EH (cell line): ENCODE measurements around the gene ATG16L1.

ENCODE experiments used
- DNase-seq: peaks from one replicate; pipeline ENCODE4 v3.0.0-alpha.2; 2015; ENCODE audit warnings: low read depth

ATG16L1 gene

DNA sequence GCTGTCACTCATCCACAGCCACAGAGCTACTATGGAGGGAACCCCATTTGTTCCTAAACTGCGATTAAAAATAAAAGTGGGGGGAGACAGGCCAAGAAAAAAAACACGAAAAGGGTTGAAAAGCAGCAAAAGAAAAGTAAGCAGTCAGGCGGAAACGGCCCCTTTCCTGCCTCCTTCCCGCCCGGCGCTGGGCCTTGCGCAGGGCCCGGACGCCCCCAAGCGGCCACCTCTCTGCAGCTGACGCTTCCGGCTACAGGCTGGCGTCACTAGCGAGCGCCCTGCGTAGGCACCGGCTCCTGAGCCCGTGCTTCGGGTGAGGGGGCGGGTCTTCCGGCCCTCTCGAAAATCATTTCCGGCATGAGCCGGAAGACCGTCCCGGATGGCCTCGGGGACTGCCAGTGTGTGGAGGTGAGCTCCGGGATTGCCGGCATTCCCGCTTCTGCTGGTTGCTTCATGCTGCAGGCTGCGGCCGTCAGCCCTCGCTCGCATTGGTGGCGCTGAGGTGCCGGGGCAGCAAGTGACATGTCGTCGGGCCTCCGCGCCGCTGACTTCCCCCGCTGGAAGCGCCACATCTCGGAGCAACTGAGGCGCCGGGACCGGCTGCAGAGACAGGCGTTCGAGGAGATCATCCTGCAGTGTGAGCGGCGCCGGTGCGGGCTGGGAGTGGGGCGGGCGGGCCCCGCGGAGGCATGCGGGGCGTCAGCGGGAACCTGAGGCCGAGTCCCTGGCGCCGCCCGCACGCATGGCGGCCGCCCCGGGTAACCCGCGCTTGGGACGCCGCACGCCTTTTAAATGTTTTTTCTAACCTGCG is at the start of gene ATG16L1:
Gene ATG16L1 (plus strand): TSS at position 368 of the 811 bp plus-strand sequence. CDS start 155 bp downstream, at position 523.
- DNase-seq, result peak; percentile 96

DNA sequence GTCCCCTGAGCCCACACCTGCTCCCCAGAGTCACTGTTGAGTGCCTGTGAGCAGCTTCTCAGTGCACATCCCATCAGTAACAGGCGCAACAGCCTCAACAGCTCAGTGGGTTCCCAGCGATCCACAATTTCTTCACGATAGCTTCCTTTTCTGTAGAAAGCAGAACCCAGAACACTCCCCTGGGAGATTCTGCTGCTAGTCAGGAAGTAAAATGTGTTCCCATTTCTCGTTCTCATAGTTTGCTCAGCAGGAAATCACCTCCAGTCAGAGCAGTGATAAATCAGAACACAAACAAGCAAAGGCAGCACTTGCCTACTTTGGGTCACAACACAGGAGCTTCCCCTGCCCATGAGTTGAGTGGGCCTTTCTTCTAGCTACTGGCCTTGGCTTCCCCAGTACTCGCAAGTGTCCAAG is 48.9 kb upstream of the ATG16L1 start:
- no peak for DNase-seq

DNA sequence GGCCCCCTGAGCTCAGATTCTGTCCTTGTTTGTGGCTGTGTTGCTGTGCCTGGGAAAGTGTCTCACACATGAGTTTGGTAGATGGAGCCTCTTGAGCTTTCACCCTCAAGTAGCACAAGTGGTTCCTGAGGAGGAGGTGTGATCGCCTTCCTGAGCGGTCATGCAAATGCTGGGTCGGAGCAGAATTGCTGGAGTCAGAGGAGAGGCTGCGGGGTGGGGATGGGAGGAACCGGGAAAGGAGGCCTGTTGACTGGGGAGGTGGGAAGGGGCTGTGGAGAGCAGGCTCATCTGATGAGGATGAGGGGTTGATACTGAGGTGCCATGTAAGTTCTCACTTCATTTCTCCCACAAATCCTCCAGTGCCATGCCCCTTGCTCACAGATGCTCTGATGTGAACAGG is 48.4 kb upstream of the ATG16L1 start:
- no peak for DNase-seq

DNA sequence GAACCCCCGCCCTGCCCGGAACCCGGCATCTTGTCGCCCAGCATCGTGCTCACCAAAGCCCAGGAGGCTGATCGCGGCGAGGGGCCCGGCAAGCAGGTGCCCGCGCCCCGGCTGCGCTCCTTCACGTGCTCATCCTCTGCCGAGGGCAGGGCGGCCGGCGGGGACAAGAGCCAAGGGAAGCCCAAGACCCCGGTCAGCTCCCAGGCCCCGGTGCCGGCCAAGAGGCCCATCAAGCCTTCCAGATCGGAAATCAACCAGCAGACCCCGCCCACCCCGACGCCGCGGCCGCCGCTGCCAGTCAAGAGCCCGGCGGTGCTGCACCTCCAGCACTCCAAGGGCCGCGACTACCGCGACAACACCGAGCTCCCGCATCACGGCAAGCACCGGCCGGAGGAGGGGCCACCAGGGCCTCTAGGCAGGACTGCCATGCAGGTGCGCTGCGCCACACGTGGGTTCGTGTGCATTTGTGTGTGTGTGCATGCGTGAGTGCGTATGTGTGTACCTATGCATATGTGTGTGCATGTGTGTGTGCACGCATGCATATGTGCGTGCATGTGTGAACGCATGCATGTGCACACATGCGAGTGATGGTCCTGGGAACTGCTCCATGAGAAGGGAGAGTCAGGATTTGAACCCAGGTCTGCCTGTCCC is 47.1 kb upstream of the ATG16L1 start:
- DNase-seq, result no peak

DNA sequence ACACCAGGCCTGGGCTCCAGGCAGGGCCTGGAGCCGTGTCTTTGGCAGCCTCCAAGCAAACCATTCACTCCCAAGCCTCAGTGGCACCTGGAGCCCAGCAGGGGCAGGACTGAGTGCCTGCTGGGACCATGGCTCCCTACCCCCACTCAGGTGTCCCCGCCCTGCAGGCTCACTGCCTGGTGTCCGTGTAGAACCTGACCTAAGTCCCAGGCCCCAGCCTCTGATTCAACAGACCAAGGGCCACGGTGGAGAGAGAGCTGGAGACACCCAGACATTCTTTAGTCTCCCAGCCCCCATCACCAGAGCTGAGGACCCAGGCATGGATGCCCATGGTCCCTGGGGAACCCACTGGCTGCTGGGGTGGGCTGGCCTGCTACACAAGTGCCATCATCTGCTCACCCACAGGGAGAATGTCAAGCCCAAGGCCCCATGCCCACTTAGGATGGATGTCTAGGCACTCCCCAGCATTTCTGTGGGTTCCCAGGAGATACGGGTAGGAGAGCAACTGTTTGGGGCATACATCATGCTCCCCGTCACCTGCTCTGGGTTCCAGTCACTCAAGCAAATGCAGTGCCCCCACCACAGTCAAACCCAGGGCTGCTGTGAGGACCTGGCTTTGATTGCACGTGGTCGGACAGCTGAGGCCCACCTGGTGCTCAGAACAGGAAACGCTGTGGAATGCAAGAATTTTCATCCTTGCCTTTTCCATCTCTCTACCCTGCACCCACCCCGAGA is 42.9 kb upstream of the ATG16L1 start:
- DNase-seq, result peak; percentile 10

DNA sequence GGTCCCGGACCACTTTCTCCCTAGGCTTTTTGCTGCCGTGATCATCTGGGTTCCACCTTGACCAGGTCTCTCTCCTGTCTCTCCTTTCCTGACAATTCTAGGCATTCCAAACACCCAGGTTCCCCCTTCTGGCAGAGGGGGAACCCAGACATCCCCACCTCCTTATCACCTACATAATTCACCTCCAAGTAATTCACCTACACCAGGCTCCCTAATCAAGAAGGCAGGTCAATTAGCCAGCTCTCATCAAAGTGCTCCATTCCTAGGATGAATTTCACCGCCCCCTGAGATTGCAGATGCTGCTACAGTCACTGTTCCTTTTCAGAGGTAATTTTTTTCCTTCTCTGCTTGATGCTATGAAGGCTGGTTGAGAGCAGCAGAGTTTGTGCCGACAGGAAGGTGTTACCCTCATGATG is 42.3 kb upstream of the ATG16L1 start:
- no peak for DNase-seq

DNA sequence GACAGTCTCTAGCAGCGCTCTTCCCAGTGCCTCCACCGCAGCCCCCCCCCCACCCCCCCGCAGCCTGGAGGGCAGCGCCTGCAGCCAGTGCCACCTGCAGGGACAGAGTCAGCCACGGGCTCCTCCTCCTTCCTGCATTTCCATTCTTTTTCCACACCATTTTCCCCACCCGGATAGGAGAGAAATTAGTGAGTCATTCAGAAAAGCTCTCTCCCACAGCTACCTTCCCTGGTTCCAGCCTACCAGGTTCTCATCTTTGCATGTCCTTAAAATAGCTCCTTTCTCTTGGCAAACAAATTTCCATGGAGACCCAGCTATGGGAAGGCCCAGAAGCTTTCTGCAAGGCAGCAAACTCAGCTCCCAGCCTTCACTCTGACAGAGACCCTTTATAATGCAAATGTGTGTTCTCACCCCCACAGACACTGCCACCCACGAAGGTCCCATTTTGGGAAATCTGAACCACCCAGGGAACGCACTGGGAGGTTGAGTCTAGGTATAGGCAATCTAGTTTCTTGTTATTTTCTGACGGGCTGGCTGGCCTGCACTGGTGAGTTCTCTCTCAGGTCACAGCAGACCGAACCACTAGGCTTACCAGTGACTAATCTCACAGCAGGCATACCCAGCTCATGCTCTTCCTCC is 41.8 kb upstream of the ATG16L1 start:
- peak; percentile 58 for DNase-seq

DNA sequence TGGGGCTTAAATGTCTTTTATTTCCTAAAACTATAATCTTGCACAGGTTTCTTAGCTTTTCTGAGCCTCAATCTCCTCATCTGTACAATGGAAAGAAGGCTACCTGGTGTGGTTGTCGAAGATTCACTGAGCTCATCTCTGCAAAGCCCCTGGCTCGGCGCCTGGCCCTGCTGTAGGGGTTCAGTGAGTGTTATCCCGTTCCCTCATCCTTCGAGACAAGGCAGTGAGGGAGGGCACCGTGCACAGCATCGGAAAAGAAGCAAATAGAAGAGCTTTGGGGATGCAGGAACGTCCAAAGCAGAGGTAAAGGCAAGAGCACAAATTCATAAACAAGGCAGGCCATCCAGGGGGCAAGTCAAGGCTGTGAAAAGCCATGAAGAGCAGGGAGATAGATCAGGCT is 41.2 kb upstream of the ATG16L1 start:
- no peak for DNase-seq

GRCh38 chr2:233210843-233211547 is 40.5 kb upstream of the ATG16L1 start:
- peak; percentile 94 for DNase-seq

DNA sequence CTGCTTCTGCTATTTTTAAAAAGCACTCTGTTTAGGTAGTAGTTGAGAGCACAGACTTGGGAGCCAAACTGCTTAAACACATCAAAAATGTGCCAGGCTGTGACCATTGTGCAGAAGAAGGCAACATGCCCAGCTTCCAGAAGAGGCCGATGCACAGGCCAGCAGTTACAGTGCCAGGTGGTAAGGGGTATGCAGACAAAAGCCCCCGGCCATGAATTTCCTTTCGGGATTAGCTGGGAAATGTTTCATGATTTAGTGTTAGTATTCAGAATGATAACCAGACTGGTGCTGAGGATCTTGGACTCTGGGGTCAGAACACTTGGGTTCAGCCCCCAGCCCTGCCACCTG is 40.0 kb upstream of the ATG16L1 start:
- no peak for DNase-seq

- DNase-seq, result no peak
Measured at GRCh38 chr2:233213011-233213410, 38.5 kb upstream of the ATG16L1 start.

GRCh38 chr2:233213975-233214374 is 37.5 kb upstream of the ATG16L1 start:
- no peak for DNase-seq

GRCh38 chr2:233217892-233218377 is 33.5 kb upstream of the ATG16L1 start:
- no peak for DNase-seq

DNA sequence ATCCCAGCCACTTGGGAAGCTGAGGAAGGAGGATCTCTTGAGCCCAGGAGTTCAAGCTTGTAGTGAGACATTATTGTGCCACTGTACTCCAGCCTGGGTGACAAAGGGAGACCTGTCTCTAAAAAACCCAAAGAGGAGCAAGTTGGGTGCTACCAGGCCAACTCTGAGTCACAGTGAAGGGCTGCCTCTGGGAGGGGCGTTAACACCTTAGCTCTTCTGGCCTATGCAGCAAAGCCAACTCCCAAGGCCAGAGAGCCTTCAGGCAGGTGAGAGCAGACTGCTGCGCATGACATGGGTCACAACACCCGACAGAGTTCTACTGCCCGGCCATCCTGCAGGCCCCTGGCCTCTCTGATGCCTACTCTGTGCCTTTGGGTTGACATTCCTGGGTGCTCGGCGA is 32.6 kb upstream of the ATG16L1 start:
- DNase-seq, result no peak

- no peak for DNase-seq
Measured at GRCh38 chr2:233219848-233220247, 31.6 kb upstream of the ATG16L1 start.

DNA sequence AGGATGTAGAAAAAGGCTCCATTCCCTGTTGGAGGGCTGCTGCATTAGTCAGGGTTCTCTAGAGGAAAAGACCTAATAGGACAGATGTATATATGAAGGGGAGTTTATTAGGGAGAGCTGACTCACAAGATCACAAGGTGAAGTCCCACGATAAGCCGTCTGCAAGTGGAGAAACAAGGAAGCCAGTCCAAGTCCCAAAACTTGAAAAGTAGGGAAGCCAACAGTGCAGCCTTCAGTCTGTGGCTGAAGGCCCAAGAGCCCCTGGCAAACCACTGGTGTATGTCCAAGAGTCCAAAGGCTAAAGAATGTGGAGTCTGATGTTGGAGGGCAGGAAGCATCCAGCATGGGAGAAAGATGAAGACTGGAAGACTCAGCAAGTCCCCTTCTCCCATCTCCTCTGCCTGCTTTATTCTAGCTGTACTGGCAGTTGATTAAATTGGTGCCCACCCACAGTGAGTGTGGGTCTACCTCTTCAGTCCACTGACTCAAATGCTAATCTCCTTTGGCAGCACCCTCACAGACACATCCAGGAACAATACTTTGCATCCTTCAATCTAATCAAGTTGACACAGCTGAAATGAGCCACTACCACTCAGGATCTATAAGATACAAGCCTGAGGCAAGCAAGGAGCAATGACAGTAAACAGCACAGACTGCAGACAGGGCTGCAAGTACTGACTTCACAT is 30.0 kb upstream of the ATG16L1 start:
- no peak for DNase-seq

DNA sequence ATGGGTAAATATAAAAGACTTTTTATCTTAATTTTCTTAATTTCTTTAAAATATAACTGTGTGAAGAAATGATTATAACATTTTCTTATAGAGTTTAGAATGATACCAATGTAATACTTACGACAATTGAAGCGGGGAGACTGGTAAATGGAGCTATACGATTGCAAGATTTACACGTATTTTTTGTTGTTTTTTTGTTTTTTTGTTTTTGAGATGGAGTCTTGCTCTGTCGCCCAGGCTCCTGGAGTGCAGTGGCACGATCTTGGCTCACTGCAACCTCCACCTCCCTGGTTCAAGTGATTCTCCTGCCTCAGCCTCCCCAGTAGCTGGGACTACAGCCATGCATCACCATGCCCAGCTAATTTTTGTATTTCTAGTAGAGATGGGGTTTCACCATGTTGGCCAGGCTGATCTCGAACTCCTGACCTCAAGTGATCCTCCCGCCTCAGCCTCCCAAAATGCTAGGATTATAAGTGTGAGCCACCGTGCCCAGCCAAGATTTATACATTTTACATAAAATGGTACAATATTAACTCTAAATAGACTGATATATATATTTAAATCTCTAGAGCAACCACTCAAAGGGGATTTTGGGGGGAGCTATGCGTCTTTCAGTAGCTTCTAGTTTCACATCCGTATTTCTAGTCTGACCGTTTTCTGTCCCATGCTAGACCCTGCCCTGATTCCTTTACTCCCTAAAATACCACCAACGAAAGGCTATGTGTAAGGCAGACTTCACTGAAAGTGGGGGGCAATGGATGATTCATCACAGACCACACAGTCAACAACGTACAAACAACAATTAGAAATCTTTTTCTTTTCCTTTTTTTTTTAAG is 28.2 kb upstream of the ATG16L1 start:
- DNase-seq, result no peak

- no peak for DNase-seq
Measured at GRCh38 chr2:233225230-233226068, 26.0 kb upstream of the ATG16L1 start.

- no peak for DNase-seq
Measured at GRCh38 chr2:233226511-233227031, 24.9 kb upstream of the ATG16L1 start.
